Activated CD8-positive, alpha-beta T cell treated with anti-CD3 and anti-CD28 coated beads, Interleukin-2, amount 10 ng/mL, durations not matched to agents 7 days and 5 days (primary cell): ENCODE data around the gene LHFPL3. TPM values are rescaled to one million over a fixed set of nuclear protein-coding genes. Genes with fewer than 3 reads are reported as not detected.
"Not testable (repeated sequence)": the region's sequence is repeated elsewhere in the genome, so short reads cannot be mapped to it uniquely, and the experiment has no call there.

Experiments used
- ATAC-seq: fragments of 150-1000 bp; cut with Tn5 transposase; one replicate; pipeline ENCODE4 v1.10.0; 2021; ENCODE audit warnings: moderate library complexity
- CTCF ChIA-PET: fragments of 350-600 bp; sonication (Branson Sonifier 250); formaldehyde crosslinking; loops from one replicate; lab custom pipeline; 2021; ENCODE audit warnings: antibody characterized with exemption; lab: Charles Lee
- POLR2A ChIA-PET: fragments of 350-600 bp; sonication (Branson Sonifier 250); formaldehyde crosslinking; loops from one replicate; lab custom pipeline; 2021; ENCODE audit warnings: antibody characterized with exemption; lab: Charles Lee
- DNase-seq: peaks from one replicate; pipeline ENCODE4 v3.0.0-alpha.2; 2020
- H3K27ac Mint-ChIP-seq: one replicate; pipeline ENCODE4 v1.8.0; 2021; ENCODE audit warnings: mild to moderate bottlenecking, mixed read lengths
- H3K27me3 Mint-ChIP-seq: one replicate; pipeline ENCODE4 v1.8.0; 2021; ENCODE audit warnings: low read depth, mixed read lengths
- H3K36me3 Mint-ChIP-seq: one replicate; pipeline ENCODE4 v1.8.0; 2021; ENCODE audit warnings: low read depth, mixed read lengths
- H3K4me1 Mint-ChIP-seq: one replicate; pipeline ENCODE4 v1.8.0; 2021; ENCODE audit warnings: low read depth, mixed read lengths
- H3K4me3 Mint-ChIP-seq: one replicate; pipeline ENCODE4 v1.8.0; 2021; ENCODE audit warnings: mild to moderate bottlenecking, mixed read lengths
- H3K9me3 Mint-ChIP-seq: one replicate; pipeline ENCODE4 v1.8.0; 2022; ENCODE audit warnings: mixed read lengths; ENCODE audit not compliant: insufficient read depth
- total RNA-seq, 2 experiments: library from RNA; stranded (reverse); gene quantifications; one replicate each; pipeline ENCODE4 v1.2.3, GENCODE V29; 2021

Gene LHFPL3
- total RNA-seq, 2 experiments from 2014 or later: not detected

GRCh38 chr7:104551226-104551625 is 222.8 kb downstream of the LHFPL3 start:
- no peaks in the 10 kb centered on the region for H3K36me3 Mint-ChIP-seq

DNA sequence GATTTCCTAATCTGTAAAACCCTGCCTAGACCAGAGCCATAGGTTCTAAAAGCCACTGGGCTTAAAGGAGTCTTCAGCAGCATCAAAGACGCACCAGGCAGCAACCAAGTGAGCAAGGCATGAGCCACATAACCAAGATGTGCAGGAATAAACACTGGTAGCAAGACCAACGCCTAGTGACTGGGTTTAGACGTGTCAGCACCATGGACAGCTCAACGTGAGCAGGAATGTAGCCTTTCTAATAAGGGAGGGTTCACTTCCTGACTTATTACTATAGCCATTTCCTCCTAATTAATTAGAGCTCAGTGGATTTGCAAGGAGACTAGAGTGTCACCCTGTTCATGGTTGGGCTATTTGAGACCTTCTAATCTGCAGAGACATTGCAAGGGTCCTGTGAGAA is 223.7 kb downstream of the LHFPL3 start:
- no peaks in the 10 kb centered on the region for H3K4me1 Mint-ChIP-seq
- H3K9me3 Mint-ChIP-seq: no peaks in the 10 kb centered on the region
- POLR2A ChIA-PET: no interaction called here
- ATAC-seq (peak; percentile 44), DNase-seq (peak; percentile 59)
- no peak overlapping the region for H3K27ac Mint-ChIP-seq
- H3K27me3 Mint-ChIP-seq: no peaks in the 10 kb centered on the region
- H3K36me3 Mint-ChIP-seq: no peaks in the 10 kb centered on the region
- CTCF ChIA-PET: no interaction called here
- no peak overlapping the region for H3K4me3 Mint-ChIP-seq

More at GRCh38 chr7:104551226-104551625, 222.8 kb downstream of the LHFPL3 start:
- ChIA-PET CTCF (no interaction called here), POLR2A (no interaction called here)
- H3K9me3 Mint-ChIP-seq: no peaks in the 10 kb centered on the region
- H3K27ac Mint-ChIP-seq: no peak overlapping the region
- H3K4me3 Mint-ChIP-seq: no peak overlapping the region
- H3K27me3 Mint-ChIP-seq: no peaks in the 10 kb centered on the region
- H3K4me1 Mint-ChIP-seq: no peaks in the 10 kb centered on the region
- DNase-seq (no peak), ATAC-seq (no peak)

DNA sequence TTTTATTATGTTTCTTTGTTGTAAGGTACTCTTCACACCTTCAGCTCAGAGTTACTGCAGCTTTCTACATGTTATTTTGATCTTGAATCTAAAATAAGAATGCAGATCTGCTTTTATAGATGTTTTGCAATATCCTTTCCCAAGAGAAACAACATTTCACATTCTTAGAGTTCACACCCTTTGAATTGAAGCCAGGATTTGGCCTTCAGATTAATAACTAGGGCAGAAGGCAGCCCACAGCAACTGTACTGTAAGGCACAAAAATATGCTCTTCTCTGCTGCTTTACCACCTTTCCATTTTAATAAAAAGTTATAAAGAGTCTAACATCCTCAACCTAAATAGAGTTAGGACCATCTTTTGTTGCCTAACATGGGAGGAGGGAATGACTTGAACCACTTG is 224.7 kb downstream of the LHFPL3 start:
- H3K27ac Mint-ChIP-seq: no peak overlapping the region
- H3K9me3 Mint-ChIP-seq: no peaks in the 10 kb centered on the region
- H3K36me3 Mint-ChIP-seq: no peaks in the 10 kb centered on the region
- ChIA-PET POLR2A (no interaction called here), CTCF (no interaction called here)
- no peaks in the 10 kb centered on the region for H3K4me1 Mint-ChIP-seq
- ATAC-seq: no peak
- H3K4me3 Mint-ChIP-seq: no peak overlapping the region
- no peaks in the 10 kb centered on the region for H3K27me3 Mint-ChIP-seq
- DNase-seq: no peak

DNA sequence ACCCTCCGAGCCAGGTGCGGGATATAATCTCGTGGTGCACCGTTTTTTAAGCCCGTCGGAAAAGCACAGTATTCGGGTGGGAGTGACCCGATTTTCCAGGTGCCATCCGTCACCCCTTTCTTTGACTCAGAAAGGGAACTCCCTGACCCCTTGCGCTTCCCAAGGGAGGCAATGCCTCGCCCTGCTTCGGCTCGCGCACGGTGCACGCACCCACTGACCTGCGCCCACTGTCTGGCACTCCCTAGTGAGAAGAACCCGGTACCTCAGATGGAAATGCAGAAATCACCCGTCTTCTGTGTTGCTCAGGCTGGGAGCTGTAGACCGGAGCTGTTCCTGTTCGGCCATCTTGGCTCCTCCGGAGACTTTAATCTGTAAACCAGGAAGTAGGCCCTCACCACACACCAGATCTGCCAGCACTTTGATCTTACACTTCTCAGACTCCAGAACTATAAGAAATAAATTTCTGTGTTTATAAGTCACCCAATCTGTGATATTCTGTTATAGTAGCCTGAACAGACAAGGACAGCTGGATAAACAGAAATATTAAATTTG is 235.0 kb downstream of the LHFPL3 start:
- DNase-seq, H3K9me3 Mint-ChIP-seq, H3K36me3 Mint-ChIP-seq, CTCF ChIA-PET, H3K4me1 Mint-ChIP-seq, H3K27me3 Mint-ChIP-seq, H3K4me3 Mint-ChIP-seq, POLR2A ChIA-PET, ATAC-seq, H3K27ac Mint-ChIP-seq: not testable (repeated sequence)

GRCh38 chr7:104569751-104570150 is 241.3 kb downstream of the LHFPL3 start:
- ChIA-PET POLR2A (no interaction called here), CTCF (no interaction called here)
- ATAC-seq: no peak
- no peak overlapping the region for H3K4me3 Mint-ChIP-seq
- no peak overlapping the region for H3K27ac Mint-ChIP-seq
- no peaks in the 10 kb centered on the region for H3K36me3 Mint-ChIP-seq
- DNase-seq: no peak
- H3K4me1 Mint-ChIP-seq: no peaks in the 10 kb centered on the region
- H3K9me3 Mint-ChIP-seq: no peaks in the 10 kb centered on the region
- no peaks in the 10 kb centered on the region for H3K27me3 Mint-ChIP-seq

GRCh38 chr7:104572554-104572953 is 244.2 kb downstream of the LHFPL3 start:
- Mint-ChIP-seq H3K36me3 (no peaks in the 10 kb centered on the region), H3K4me3 (no peak overlapping the region), H3K4me1 (no peaks in the 10 kb centered on the region), H3K27me3 (no peaks in the 10 kb centered on the region), H3K27ac (no peak overlapping the region), H3K9me3 (no peaks in the 10 kb centered on the region)
- DNase-seq: no peak
- POLR2A ChIA-PET: no interaction called here
- ATAC-seq: no peak
- CTCF ChIA-PET: no interaction called here

DNA sequence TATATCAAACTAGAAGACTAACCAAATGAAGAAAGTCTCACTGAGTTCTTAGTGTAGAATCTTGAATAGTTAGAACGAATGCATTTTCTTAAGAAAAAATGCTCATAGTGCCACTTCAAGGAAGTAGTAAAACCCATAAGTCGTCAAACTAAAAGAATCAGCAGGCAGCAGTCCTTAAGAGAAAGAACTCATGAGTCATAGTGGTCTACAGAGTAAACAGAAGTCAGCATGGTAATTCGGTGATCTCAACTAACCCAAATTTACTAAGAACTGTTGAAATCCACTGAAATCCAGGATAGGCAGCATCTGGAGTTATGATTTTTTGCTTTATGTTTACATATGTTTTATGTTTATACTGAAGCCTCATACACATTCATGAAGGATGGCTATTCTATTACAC is 256.2 kb downstream of the LHFPL3 start:
- POLR2A ChIA-PET: no interaction called here
- ATAC-seq (no peak), DNase-seq (no peak)
- no peaks in the 10 kb centered on the region for H3K9me3 Mint-ChIP-seq
- H3K4me3 Mint-ChIP-seq: no peak overlapping the region
- CTCF ChIA-PET: no interaction called here
- H3K27me3 Mint-ChIP-seq: no peaks in the 10 kb centered on the region
- no peaks in the 10 kb centered on the region for H3K36me3 Mint-ChIP-seq
- H3K4me1 Mint-ChIP-seq: no peaks in the 10 kb centered on the region
- H3K27ac Mint-ChIP-seq: no peak overlapping the region

GRCh38 chr7:104595591-104595990 is 267.2 kb downstream of the LHFPL3 start:
- POLR2A ChIA-PET, ATAC-seq, DNase-seq, H3K9me3 Mint-ChIP-seq, H3K4me3 Mint-ChIP-seq, H3K4me1 Mint-ChIP-seq, H3K27ac Mint-ChIP-seq, H3K36me3 Mint-ChIP-seq, H3K27me3 Mint-ChIP-seq, CTCF ChIA-PET: not testable (repeated sequence)

GRCh38 chr7:104603957-104604356 is 275.6 kb downstream of the LHFPL3 start:
- H3K36me3 Mint-ChIP-seq: no peaks in the 10 kb centered on the region
- no peak overlapping the region for H3K4me3 Mint-ChIP-seq
- DNase-seq: no peak
- ATAC-seq: no peak
- H3K9me3 Mint-ChIP-seq: no peaks in the 10 kb centered on the region
- ChIA-PET POLR2A (no interaction called here), CTCF (no interaction called here)
- no peak overlapping the region for H3K27ac Mint-ChIP-seq
- no peaks in the 10 kb centered on the region for H3K27me3 Mint-ChIP-seq
- H3K4me1 Mint-ChIP-seq: no peaks in the 10 kb centered on the region

GRCh38 chr7:104604706-104605105 is 276.3 kb downstream of the LHFPL3 start:
- ATAC-seq: no peak
- Mint-ChIP-seq H3K4me1 (no peaks in the 10 kb centered on the region), H3K4me3 (no peak overlapping the region), H3K27me3 (no peaks in the 10 kb centered on the region), H3K36me3 (no peaks in the 10 kb centered on the region), H3K9me3 (no peaks in the 10 kb centered on the region), H3K27ac (no peak overlapping the region)
- POLR2A ChIA-PET: no interaction called here
- no peak for DNase-seq
- CTCF ChIA-PET: no interaction called here

GRCh38 chr7:104621321-104621720 is 292.9 kb downstream of the LHFPL3 start:
- H3K36me3 Mint-ChIP-seq: no peaks in the 10 kb centered on the region
- ATAC-seq (no peak), DNase-seq (no peak)
- no peaks in the 10 kb centered on the region for H3K9me3 Mint-ChIP-seq
- H3K4me1 Mint-ChIP-seq: no peaks in the 10 kb centered on the region
- POLR2A ChIA-PET: interaction anchor here (0.6 kb wide), 1 partner anchor 450 kb away, joined by 3 read pairs; no protein-coding TSS in a partner anchor
- H3K4me3 Mint-ChIP-seq: no peak overlapping the region
- no peak overlapping the region for H3K27ac Mint-ChIP-seq
- CTCF ChIA-PET: no interaction called here
- H3K27me3 Mint-ChIP-seq: no peaks in the 10 kb centered on the region

- no peak overlapping the region for H3K27ac Mint-ChIP-seq
- H3K4me1 Mint-ChIP-seq: no peaks in the 10 kb centered on the region
- no peaks in the 10 kb centered on the region for H3K27me3 Mint-ChIP-seq
- ATAC-seq: no peak
- CTCF ChIA-PET: no interaction called here
- no peak overlapping the region for H3K4me3 Mint-ChIP-seq
- no peaks in the 10 kb centered on the region for H3K9me3 Mint-ChIP-seq
- POLR2A ChIA-PET: no interaction called here
- H3K36me3 Mint-ChIP-seq: no peaks in the 10 kb centered on the region
- no peak for DNase-seq
These were observed 297.6 kb downstream of the LHFPL3 start for GRCh38 chr7:104625956-104626355.

DNA sequence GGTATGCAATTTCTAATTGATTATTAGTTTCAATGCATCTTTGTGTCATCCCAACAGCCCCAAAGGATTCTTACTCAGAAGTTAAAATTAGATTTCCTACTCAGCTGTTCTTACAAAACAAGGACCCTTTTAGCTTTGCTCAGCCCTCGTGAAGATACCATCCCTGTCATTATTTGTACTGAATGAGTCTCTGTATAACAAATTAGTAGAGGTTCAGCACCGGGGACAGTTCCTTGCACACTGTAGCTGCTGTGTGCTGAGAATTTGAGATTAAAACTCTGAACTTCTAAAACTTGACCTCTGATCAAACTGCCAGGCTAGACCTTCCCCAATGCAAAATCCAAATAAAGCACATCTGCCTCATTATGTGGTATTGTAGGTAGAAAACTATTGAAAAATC is 299.1 kb downstream of the LHFPL3 start:
- H3K27me3 Mint-ChIP-seq: no peaks in the 10 kb centered on the region
- no peak overlapping the region for H3K27ac Mint-ChIP-seq
- no peak overlapping the region for H3K4me3 Mint-ChIP-seq
- ATAC-seq (no peak), DNase-seq (peak; percentile 48)
- H3K4me1 Mint-ChIP-seq: no peaks in the 10 kb centered on the region
- no peaks in the 10 kb centered on the region for H3K36me3 Mint-ChIP-seq
- no peaks in the 10 kb centered on the region for H3K9me3 Mint-ChIP-seq
- CTCF ChIA-PET: no interaction called here
- POLR2A ChIA-PET: no interaction called here
